ENCODE data around the gene TAF1B.
"Not testable (repeated sequence)": the region's sequence is repeated elsewhere in the genome, so short reads cannot be mapped to it uniquely, and the experiment has no call there.

The TAF1B gene

GRCh38 chr2:9919512-9919911, 76.2 kb downstream of the TAF1B start:
- TF ChIP-seq CTCF (IDR thresholded peaks at IDR 0.05) (no peak), ZFX (IDR thresholded peaks at IDR 0.05; ENCODE audit: borderline replicate concordance) (no peak)
- no peak overlapping the region for H3K27ac ChIP-seq

GRCh38 chr2:9927020-9927419, 83.7 kb downstream of the TAF1B start:
- H3K27ac ChIP-seq, result not testable (repeated sequence)

- TF ChIP-seq ZFX (IDR thresholded peaks at IDR 0.05; ENCODE audit: borderline replicate concordance) (no peak), CTCF (IDR thresholded peaks at IDR 0.05) (no peak)
- H3K27ac ChIP-seq, result no peak overlapping the region
Observed at GRCh38 chr2:9937258-9937657, 94.0 kb downstream of the TAF1B start.

DNA sequence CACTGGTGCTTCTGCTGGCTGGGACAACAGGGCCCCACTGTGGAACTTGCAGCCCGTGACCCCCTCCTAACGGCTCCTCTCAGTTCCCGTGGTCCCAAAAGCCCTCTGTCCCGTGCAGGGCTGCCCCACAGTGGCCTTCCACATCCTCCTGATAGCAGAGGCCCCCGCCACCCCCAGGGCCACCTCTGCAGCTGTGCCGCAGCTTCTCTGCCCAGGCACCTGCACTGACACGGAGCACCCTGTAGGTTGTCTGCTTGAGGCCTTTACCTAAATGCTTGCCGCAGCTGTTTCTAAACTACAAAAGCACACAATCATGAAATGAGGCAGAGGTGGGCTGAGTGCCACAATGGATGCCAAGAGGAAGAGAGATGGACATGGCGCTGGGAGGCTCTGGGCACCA, 94.7 kb downstream of the TAF1B start:
- no peak overlapping the region for H3K27ac ChIP-seq
- no peak for TF ChIP-seq CTCF (IDR thresholded peaks at IDR 0.05)
- TF ChIP-seq ZFX (IDR thresholded peaks at IDR 0.05; ENCODE audit: borderline replicate concordance), result no peak

DNA sequence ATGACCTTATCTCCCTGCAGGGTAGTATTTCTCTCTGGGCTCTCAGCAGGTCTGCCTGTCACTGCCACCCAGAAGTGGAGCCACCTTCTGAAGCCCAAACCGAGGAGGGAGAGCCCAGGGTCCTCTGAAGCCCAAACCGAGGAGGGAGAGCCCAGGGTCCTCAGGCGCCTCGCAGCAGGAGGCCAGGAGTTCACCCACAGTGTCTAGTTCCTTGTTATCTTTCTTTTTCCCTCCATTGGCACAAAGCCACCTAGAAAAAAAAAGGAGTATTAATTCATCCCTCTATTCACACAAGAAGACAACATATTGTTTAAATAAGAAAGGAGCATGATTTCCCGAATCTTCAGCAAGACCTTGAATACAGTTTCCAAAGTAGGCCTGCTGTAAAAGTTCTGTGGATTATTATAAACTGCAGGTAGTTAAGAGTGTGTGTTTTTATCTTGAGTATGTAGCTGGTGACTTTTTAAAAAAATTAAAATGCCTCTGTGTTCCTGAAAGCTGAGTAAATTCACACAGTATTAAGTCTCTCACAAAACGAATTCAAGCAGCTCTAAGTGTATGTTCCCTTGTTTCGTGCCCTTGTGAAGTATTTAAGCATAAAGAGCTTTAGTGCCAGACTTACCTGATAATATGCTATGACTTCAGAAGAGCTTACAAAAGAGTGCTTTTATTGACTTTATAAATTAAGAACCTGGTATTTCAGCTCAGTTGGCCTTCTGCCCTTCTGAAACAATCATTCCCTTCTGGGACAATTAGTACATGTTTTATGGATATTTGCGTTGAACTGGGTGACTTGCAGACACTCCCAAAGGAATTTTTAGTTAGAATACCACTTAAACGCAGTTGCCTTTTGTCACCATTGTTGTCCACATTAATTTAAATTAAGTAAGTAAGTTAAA, 96.6 kb downstream of the TAF1B start:
- TF ChIP-seq ZFX (IDR thresholded peaks at IDR 0.05; ENCODE audit: borderline replicate concordance), result no peak
- TF ChIP-seq CTCF (IDR thresholded peaks at IDR 0.05), result no peak
- no peak overlapping the region for H3K27ac ChIP-seq

DNA sequence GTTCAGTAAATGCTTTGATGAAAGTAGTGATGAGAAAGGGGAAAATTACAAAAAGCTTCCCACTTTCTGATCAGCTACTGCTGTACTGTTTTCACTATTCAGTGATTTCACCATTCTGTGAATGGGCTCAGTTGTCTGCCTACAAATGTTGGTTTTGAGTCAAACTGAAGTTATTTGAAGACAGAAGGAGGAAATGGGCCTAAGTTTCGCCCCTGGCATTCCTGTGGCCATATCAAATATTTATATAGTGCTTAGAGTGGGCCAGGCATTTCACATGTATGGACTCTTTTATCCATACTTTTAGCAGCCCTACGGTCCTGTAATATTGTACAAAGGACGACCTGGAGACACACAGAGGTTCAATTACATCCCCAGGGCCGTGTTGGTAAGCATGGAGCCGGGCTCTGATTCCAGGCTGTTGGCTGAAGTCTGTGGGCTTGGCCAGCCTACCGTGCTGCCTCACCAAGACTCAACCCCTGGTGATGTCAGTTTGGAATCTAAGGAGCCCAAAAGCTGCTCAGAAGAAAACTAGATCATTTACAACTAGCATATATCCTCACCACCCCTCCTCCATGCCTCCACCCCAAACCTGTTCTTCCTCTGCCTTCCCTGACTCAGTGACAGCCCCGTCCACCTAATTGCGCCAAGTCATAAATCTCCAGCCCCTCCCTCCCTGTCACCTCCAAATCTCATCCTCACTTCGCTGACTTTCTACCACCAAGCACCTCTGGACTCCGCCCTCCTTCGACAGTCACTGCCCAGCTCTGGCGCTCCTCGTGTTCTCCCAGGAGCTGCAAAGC, 98.1 kb downstream of the TAF1B start:
- no peak overlapping the region for H3K27ac ChIP-seq
- no peak for TF ChIP-seq ZFX (IDR thresholded peaks at IDR 0.05; ENCODE audit: borderline replicate concordance)
- no peak for TF ChIP-seq CTCF (IDR thresholded peaks at IDR 0.05)

GRCh38 chr2:9941996-9942390, 98.7 kb downstream of the TAF1B start:
- TF ChIP-seq ZFX (IDR thresholded peaks at IDR 0.05; ENCODE audit: borderline replicate concordance) (no peak), CTCF (IDR thresholded peaks at IDR 0.05) (no peak)
- no peak overlapping the region for H3K27ac ChIP-seq
